HepG2 (cell line): ENCODE data around the gene ATXN7L3. TPM values are rescaled to one million over a fixed set of nuclear protein-coding genes. Genes with fewer than 3 reads are reported as not detected.

Experiments
- ATAC-seq: fragments of 200-7000 bp; cut with Tn5 transposase; 3 replicates; pipeline ENCODE4 v1.9.1; 2020; ENCODE audit warnings: mild to moderate bottlenecking, moderate library complexity
- BruUV-seq: library from RNA; stranded (reverse); fragments of 400-500 nt; replicated peaks from 2 replicates; lab custom pipeline; 2021; lab: Mats Ljungman, UMichigan
- CTCF ChIA-PET: fragments of 300-600 bp; formaldehyde crosslinking; extraction: SDS; loops from one replicate; lab custom pipeline; 2021; ENCODE audit warnings: low total read pairs, inconsistent platforms, low intra/inter-chr PET ratio; lab: Yijun Ruan, JAX
- POLR2A ChIA-PET: fragments of 350-600 bp; sonication (Branson Sonifier 250); formaldehyde crosslinking; loops from one replicate; lab custom pipeline; 2020; ENCODE audit warnings: antibody characterized with exemption, inconsistent platforms; lab: Yijun Ruan, JAX
- DNase-seq: peaks from one replicate; pipeline ENCODE4 v3.0.0-alpha.2; 2015; ENCODE audit warnings: low spot score
- FAIRE-seq: peaks from 3 replicates; lab custom pipeline; 2011; peaks lifted over from hg19 to GRCh38; lab: Jason Lieb, UNC
- H2AFZ ChIP-seq: one replicate; pipeline ENCODE4 v1.6.1; 2011; ENCODE audit warnings: low read length, inconsistent platforms
- H3K27ac ChIP-seq: fragments of 300-600 bp; 3 replicates; pipeline ENCODE4 v1.8.0; 2011; ENCODE audit warnings: mixed run types, mild to moderate bottlenecking, mixed read lengths, low read length, inconsistent platforms; ENCODE audit not compliant: insufficient read depth; ENCODE audit errors: extremely low read length
- H3K27me3 ChIP-seq, 2 experiments: fragments of 200-600 bp in 1 of 2; 2 replicates in 1 of 2; 3 replicates in 1 of 2; pipeline versions ENCODE4 v1.6.0 to v1.8.0; 2011; ENCODE audit warnings: low read length in 2 of 2, mild to moderate bottlenecking in 2 of 2, moderate library complexity in 2 of 2, inconsistent platforms in 1 of 2; ENCODE audit not compliant: insufficient read depth in 2 of 2, control insufficient read depth in 1 of 2
- H3K36me3 ChIP-seq, 2 experiments: fragments of 200-600 bp in 1 of 2; replicated peaks in 1 of 2; 2 replicates in 1 of 2; 3 replicates in 1 of 2; pipeline versions ENCODE4 v1.5.1 to v1.8.0; 2011; ENCODE audit warnings: low read length in 2 of 2, inconsistent platforms in 1 of 2; ENCODE audit not compliant: insufficient read depth in 2 of 2, control insufficient read depth in 1 of 2
- H3K4me1 ChIP-seq: 2 replicates; pipeline ENCODE4 v1.5.1; 2012; ENCODE audit warnings: low read length, inconsistent platforms; ENCODE audit not compliant: insufficient read depth
- H3K4me2 ChIP-seq: 2 replicates; pipeline ENCODE4 v1.6.0; 2011; ENCODE audit warnings: low read depth, low read length, inconsistent platforms
- H3K4me3 ChIP-seq, 3 experiments: fragments of 200-600 bp in 1 of 3; sonication (generic), shearing (Covaris generic) in 1 of 3; replicated peaks in 1 of 3; 2 replicates each; pipeline ENCODE4 v1.5.1; 2011 to 2016; ENCODE audit warnings: low read length in 3 of 3, inconsistent platforms in 2 of 3, low read depth in 2 of 3, mild to moderate bottlenecking in 2 of 3, control low read depth in 1 of 3, mixed read lengths in 1 of 3; ENCODE audit not compliant: insufficient read depth in 1 of 3
- H3K79me2 ChIP-seq: one replicate; pipeline ENCODE4 v1.6.1; 2011; ENCODE audit warnings: low read length, inconsistent platforms; ENCODE audit not compliant: insufficient read depth
- H3K9ac ChIP-seq: 2 replicates; pipeline ENCODE4 v1.6.0; 2011; ENCODE audit warnings: mild to moderate bottlenecking, low read depth, low read length, inconsistent platforms; ENCODE audit not compliant: insufficient read depth
- H3K9me3 ChIP-seq: 2 replicates; pipeline ENCODE4 v1.5.1; 2012; ENCODE audit warnings: mild to moderate bottlenecking, low read length
- H4K20me1 ChIP-seq: 2 replicates; pipeline ENCODE4 v1.6.0; 2011; ENCODE audit warnings: inconsistent platforms, mild to moderate bottlenecking, low read length, moderate library complexity; ENCODE audit not compliant: insufficient read depth
- FOXK2 ChIP-seq: fragments of 450-650 bp; IDR thresholded peaks from 2 replicates; pipeline ENCODE4 v1.6.1; 2016
- GATA4 ChIP-seq: sonication (generic); IDR thresholded peaks from 2 replicates; pipeline ENCODE4 v1.6.1; 2016; ENCODE audit warnings: antibody characterized with exemption, low read depth, borderline replicate concordance
- MATR3 ChIP-seq: sonication (generic); formaldehyde crosslinking; IDR thresholded peaks from 2 replicates; pipeline ENCODE4 v1.4.0; 2020; ENCODE audit warnings: missing genetic modification reagents
- ZFP41 ChIP-seq: sonication (generic); formaldehyde crosslinking; IDR thresholded peaks from 2 replicates; pipeline ENCODE4 v1.4.0; 2020; ENCODE audit warnings: mild to moderate bottlenecking, missing genetic modification reagents, borderline replicate concordance
- ZMYM4 ChIP-seq: sonication (generic); formaldehyde crosslinking; IDR thresholded peaks from 2 replicates; pipeline ENCODE4 v1.8.1; 2023; ENCODE audit warnings: mild to moderate bottlenecking, missing genetic modification reagents
- ZNF326 ChIP-seq: sonication (generic); formaldehyde crosslinking; IDR thresholded peaks from 2 replicates; pipeline ENCODE4 v1.4.0; 2020; ENCODE audit warnings: missing genetic modification reagents, borderline replicate concordance
- ZNF343 ChIP-seq: sonication (generic); formaldehyde crosslinking; IDR thresholded peaks from 2 replicates; pipeline ENCODE4 v1.4.0; 2020; ENCODE audit warnings: mild to moderate bottlenecking, missing genetic modification reagents
- ZNF543 ChIP-seq: sonication (generic); formaldehyde crosslinking; IDR thresholded peaks from 2 replicates; pipeline ENCODE4 v1.4.0; 2020; ENCODE audit warnings: mild to moderate bottlenecking, missing genetic modification reagents
- ZNF790 ChIP-seq: sonication (generic); formaldehyde crosslinking; IDR thresholded peaks from 2 replicates; pipeline ENCODE4 v1.8.0; 2022; ENCODE audit warnings: missing genetic modification reagents, mild to moderate bottlenecking, borderline replicate concordance
- WGBS: methylation state at CpG from one replicate; pipeline ENCODE4 v1.1.6; 2017; ENCODE audit warnings: low lambda C conversion rate; 5-methylcytosine and 5-hydroxymethylcytosine counted together
- in situ Hi-C: cut with HindIII; loops from 2 replicates; pipeline ENCODE4 v1.10.0; 2017; ENCODE audit warnings: low pct_unique_long_range_greater_than_20kb; ENCODE audit not compliant: extremely low pct_ligation_motif_present
- intact Hi-C: fragments of 100-400 bp; cut with micrococcal nuclease; formaldehyde crosslinking; loops from one replicate; pipeline ENCODE4 v1.10.0; 2022; ENCODE audit not compliant: unreplicated experiment
- polyA plus RNA-seq, 8 experiments: library from polyadenylated mRNA; depleted of rRNA in 3 of 8; stranded (reverse) in 7 of 8; unstranded in 1 of 8; fragments of >200 nt; fragmentation: Illumina TruSeq in 4 of 8; extraction: Trizol in 4 of 8; gene quantifications; 2 replicates each; pipeline versions ENCODE4 v1.2.1 to v1.2.3, GENCODE V29; 2011 to 2016; ENCODE audit warnings: low read depth in 4 of 8, missing spikeins in 1 of 8, mixed read lengths in 1 of 8; ENCODE audit not compliant: insufficient read depth in 1 of 8
- total RNA-seq, 5 experiments: library from RNA; depleted of rRNA; stranded (reverse); fragments of >200 nt; fragmentation: Illumina TruSeq; extraction: Trizol; gene quantifications; 2 replicates each; pipeline ENCODE4 v1.2.3, GENCODE V29; 2016; ENCODE audit warnings: low read depth in 1 of 5
- TF ChIP-seq, protein P1 (sequence below), 2 experiments: fragments of 450-650 bp in 1 of 2; sonication (generic) in 1 of 2; formaldehyde crosslinking; IDR thresholded peaks; 2 replicates each; pipeline versions ENCODE4 v1.5.0 to v1.8.0; 2020 to 2022; ENCODE audit warnings: mild to moderate bottlenecking in 1 of 2, missing genetic modification reagents in 1 of 2
- TF ChIP-seq, protein P2 (sequence below): sonication (generic); formaldehyde crosslinking; conservative IDR thresholded peaks from 2 replicates; pipeline ENCODE4 v1.4.0; 2020; ENCODE audit warnings: missing genetic modification reagents
- TF ChIP-seq, protein P3 (sequence below): sonication (generic); formaldehyde crosslinking; IDR thresholded peaks from 2 replicates; pipeline ENCODE4 v1.4.0; 2020; ENCODE audit warnings: missing genetic modification reagents, borderline replicate concordance
- TF ChIP-seq, protein P4 (sequence below): IDR thresholded peaks from 2 replicates; pipeline ENCODE4 v1.6.1; 2016

ATXN7L3 gene
- total and polyA plus RNA-seq, 2 of the 13 experiments (the other 11 are each of a cell fraction or from before 2014, with no cell fraction given): 44.5 to 59.1 TPM

DNA sequence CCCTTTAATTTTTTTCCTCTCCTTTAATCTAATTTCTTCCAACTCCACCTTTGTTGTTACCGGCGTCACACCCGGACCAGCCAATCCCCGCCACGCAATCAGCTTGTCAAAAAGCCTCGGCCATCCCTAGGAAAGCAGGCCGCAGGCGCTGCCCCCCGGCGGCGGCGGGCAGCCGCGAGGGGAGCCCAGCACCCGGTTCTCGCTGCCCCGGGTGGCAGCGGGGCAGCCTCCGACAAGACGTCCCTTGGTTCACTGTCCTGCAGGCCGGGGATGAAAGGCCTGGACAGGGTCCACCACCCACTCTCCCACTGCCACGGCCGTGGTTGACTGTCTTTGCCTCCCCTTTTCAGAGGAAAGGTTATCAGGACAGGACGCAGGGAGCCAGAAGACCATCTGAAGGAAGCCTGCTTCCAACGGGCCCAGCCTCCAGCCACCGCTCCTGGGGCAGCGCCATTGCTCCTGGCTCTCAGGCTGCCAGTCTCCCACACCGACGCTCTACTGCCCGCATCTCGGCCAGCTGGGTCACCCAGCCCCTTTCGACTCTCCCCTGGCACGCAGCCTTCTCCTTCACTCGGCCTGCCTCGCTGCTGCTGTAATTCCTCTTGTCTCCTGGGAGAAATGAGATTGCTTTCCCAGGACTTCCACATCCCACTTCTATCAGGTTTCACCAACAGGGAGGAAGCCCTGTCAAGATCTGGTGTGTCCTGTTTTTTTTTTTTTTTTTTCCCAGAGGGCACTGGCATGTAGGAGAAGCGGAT, 22.6 kb upstream of the ATXN7L3 start (continued):
- TF ChIP-seq, protein P1, sequence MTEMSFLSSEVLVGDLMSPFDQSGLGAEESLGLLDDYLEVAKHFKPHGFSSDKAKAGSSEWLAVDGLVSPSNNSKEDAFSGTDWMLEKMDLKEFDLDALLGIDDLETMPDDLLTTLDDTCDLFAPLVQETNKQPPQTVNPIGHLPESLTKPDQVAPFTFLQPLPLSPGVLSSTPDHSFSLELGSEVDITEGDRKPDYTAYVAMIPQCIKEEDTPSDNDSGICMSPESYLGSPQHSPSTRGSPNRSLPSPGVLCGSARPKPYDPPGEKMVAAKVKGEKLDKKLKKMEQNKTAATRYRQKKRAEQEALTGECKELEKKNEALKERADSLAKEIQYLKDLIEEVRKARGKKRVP (CRISPR knock-in tag; IDR thresholded peaks at IDR 0.05): no peak
- no peak for TF ChIP-seq ZNF543 (CRISPR knock-in tag)

DNA sequence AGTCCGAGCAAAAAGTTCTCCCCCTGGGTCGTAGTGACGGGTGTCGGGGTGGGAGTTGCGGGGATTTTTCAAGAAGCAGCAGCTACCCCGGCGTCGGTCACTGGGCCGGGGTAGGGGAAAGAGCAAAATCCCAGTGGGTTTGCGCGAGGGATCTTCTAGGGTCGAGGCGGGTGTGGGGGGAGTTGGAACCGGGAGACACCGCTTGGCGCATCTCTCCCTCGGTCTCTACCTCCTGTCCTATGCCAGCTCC, 22.1 kb upstream of the ATXN7L3 start:
- peak overlapping the region; percentile 90 for H3K9ac ChIP-seq
- no peaks in the 10 kb centered on the region for H3K9me3 ChIP-seq
- BruUV-seq: TSS peak; percentile 50
- ATAC-seq (peak; percentile 1; the same call in 2 of the 3 replicates), FAIRE-seq (no peak), DNase-seq (no peak)
- peak overlapping the region; percentile 89 for H3K27ac ChIP-seq
- H3K4me1 ChIP-seq: peaks cover 29% of the 10 kb centered on the region
- ChIA-PET POLR2A (interaction anchor here (0.5 to 3.9 kb wide), 14 partner anchors 10 to 282 kb away, joined by 3 to 25 read pairs (median 5); partner anchors contain the start of genes ATXN7L3, GPATCH8, GRN and LSM12), CTCF (interaction anchor here (0.7 to 1.1 kb wide), 2 partner anchors 54 to 129 kb away, joined by 3 read pairs; no protein-coding TSS in a partner anchor)
- H4K20me1 ChIP-seq: no peaks in the 10 kb centered on the region; the same call in 1 of the 2 replicates
- H3K4me3 ChIP-seq: peak overlapping the region; percentile 81 to 99 (median 88)
- no peak overlapping the region for H2AFZ ChIP-seq
- intact Hi-C loops (no loop called here), in situ Hi-C loops (loop anchor here (5.0 kb wide), 1 partner anchor 106 kb away; no protein-coding TSS in a partner anchor)
- peaks cover 21% of the 10 kb centered on the region for H3K79me2 ChIP-seq
- peak overlapping the region; percentile 95 for H3K4me2 ChIP-seq
- no peaks in the 10 kb centered on the region; a peak in 1 of 5 replicates for H3K27me3 ChIP-seq
- WGBS: 2% methylated on average over 17 of the region's 17 CpGs
- peaks cover 0 to 3% of the 10 kb centered on the region in 2 experiments; a peak in 4 of 5 replicates for H3K36me3 ChIP-seq
- TF ChIP-seq ZNF790: 0 out of 2 replicates have a peak, but pooled peaks have one; percentile 19
- TF ChIP-seq, protein P2, sequence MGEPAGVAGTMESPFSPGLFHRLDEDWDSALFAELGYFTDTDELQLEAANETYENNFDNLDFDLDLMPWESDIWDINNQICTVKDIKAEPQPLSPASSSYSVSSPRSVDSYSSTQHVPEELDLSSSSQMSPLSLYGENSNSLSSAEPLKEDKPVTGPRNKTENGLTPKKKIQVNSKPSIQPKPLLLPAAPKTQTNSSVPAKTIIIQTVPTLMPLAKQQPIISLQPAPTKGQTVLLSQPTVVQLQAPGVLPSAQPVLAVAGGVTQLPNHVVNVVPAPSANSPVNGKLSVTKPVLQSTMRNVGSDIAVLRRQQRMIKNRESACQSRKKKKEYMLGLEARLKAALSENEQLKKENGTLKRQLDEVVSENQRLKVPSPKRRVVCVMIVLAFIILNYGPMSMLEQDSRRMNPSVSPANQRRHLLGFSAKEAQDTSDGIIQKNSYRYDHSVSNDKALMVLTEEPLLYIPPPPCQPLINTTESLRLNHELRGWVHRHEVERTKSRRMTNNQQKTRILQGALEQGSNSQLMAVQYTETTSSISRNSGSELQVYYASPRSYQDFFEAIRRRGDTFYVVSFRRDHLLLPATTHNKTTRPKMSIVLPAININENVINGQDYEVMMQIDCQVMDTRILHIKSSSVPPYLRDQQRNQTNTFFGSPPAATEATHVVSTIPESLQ (CRISPR knock-in tag): 0 out of 2 replicates have a peak, but pooled peaks have one; percentile 13
- no peak for TF ChIP-seq FOXK2
- no peak for TF ChIP-seq MATR3 (CRISPR knock-in tag)
- no peak for TF ChIP-seq ZFP41 (CRISPR knock-in tag)
- TF ChIP-seq, protein P3, sequence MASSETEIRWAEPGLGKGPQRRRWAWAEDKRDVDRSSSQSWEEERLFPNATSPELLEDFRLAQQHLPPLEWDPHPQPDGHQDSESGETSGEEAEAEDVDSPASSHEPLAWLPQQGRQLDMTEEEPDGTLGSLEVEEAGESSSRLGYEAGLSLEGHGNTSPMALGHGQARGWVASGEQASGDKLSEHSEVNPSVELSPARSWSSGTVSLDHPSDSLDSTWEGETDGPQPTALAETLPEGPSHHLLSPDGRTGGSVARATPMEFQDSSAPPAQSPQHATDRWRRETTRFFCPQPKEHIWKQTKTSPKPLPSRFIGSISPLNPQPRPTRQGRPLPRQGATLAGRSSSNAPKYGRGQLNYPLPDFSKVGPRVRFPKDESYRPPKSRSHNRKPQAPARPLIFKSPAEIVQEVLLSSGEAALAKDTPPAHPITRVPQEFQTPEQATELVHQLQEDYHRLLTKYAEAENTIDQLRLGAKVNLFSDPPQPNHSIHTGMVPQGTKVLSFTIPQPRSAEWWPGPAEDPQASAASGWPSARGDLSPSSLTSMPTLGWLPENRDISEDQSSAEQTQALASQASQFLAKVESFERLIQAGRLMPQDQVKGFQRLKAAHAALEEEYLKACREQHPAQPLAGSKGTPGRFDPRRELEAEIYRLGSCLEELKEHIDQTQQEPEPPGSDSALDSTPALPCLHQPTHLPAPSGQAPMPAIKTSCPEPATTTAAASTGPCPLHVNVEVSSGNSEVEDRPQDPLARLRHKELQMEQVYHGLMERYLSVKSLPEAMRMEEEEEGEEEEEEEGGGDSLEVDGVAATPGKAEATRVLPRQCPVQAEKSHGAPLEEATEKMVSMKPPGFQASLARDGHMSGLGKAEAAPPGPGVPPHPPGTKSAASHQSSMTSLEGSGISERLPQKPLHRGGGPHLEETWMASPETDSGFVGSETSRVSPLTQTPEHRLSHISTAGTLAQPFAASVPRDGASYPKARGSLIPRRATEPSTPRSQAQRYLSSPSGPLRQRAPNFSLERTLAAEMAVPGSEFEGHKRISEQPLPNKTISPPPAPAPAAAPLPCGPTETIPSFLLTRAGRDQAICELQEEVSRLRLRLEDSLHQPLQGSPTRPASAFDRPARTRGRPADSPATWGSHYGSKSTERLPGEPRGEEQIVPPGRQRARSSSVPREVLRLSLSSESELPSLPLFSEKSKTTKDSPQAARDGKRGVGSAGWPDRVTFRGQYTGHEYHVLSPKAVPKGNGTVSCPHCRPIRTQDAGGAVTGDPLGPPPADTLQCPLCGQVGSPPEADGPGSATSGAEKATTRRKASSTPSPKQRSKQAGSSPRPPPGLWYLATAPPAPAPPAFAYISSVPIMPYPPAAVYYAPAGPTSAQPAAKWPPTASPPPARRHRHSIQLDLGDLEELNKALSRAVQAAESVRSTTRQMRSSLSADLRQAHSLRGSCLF (CRISPR knock-in tag): 0 out of 2 replicates have a peak, but pooled peaks have one; percentile 6
- TF ChIP-seq ZNF343 (CRISPR knock-in tag): 0 out of 2 replicates have a peak, but pooled peaks have one; percentile 21
- TF ChIP-seq, protein P4, sequence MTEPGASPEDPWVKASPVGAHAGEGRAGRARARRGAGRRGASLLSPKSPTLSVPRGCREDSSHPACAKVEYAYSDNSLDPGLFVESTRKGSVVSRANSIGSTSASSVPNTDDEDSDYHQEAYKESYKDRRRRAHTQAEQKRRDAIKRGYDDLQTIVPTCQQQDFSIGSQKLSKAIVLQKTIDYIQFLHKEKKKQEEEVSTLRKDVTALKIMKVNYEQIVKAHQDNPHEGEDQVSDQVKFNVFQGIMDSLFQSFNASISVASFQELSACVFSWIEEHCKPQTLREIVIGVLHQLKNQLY (CRISPR knock-in tag): no peak
- no peak for TF ChIP-seq GATA4
- no peak for TF ChIP-seq ZNF326 (CRISPR knock-in tag)
- TF ChIP-seq ZMYM4 (CRISPR knock-in tag): no peak
